HUES48 (cell line): Measurements from ENCODE around the gene SPACA7.

Experiments used
- H3K27ac ChIP-seq: one replicate; pipeline ENCODE4 v1.7.0; 2013; ENCODE audit warnings: low read depth, low read length, inconsistent platforms
- H3K27me3 ChIP-seq: 2 replicates; pipeline ENCODE4 v1.6.1; 2013; ENCODE audit warnings: mild to moderate bottlenecking, low read length; ENCODE audit not compliant: control insufficient read depth, insufficient read depth
- H3K36me3 ChIP-seq: 2 replicates; pipeline ENCODE4 v1.6.1; 2013; ENCODE audit warnings: low read length; ENCODE audit not compliant: control insufficient read depth, insufficient read depth
- H3K4me1 ChIP-seq: 2 replicates; pipeline ENCODE4 v1.6.1; 2013; ENCODE audit warnings: mild to moderate bottlenecking, low read length; ENCODE audit not compliant: control insufficient read depth, insufficient read depth
- H3K4me3 ChIP-seq: 2 replicates; pipeline ENCODE4 v1.5.1; 2013; ENCODE audit warnings: mild to moderate bottlenecking, low read depth, low read length
- H3K9ac ChIP-seq: 2 replicates; pipeline ENCODE4 v1.6.1; 2013; ENCODE audit warnings: mild to moderate bottlenecking, low read depth, low read length, moderate library complexity
- H3K9me3 ChIP-seq: 2 replicates; pipeline ENCODE4 v1.6.1; 2013; ENCODE audit warnings: low read length; ENCODE audit not compliant: control insufficient read depth, insufficient read depth

SPACA7 gene

DNA sequence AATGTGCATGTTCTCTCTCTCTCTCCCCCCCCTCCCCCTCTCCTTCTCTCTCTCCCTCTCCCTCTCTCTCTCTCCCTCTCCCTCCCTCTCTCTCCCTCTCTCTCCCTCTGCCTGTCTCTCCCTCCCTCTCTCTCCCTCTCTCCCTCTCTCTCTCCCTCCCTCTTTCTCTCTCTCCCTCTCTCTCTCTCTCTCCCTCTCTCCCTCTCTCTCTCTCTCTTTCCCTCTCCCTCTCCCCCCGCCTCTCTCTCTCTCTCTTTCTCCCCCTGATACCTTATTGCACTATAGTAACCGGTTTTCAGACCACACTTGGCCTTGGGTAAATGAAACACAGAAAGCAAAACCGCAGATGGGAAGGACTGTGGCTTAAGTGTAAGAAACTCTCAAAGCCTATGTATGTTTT lies 34.7 kb upstream of the SPACA7 start:
- H3K36me3 ChIP-seq = no peaks in the 10 kb centered on the region
- no peak overlapping the region for H3K27ac ChIP-seq
- H3K4me3 ChIP-seq = no peak overlapping the region
- H3K9me3 ChIP-seq = no peaks in the 10 kb centered on the region
- H3K4me1 ChIP-seq = peaks cover 14% of the 10 kb centered on the region
- H3K9ac ChIP-seq = no peak overlapping the region
- peaks cover 13% of the 10 kb centered on the region for H3K27me3 ChIP-seq

- peaks cover 13% of the 10 kb centered on the region for H3K27me3 ChIP-seq
- H3K9me3 ChIP-seq = no peaks in the 10 kb centered on the region
- H3K27ac ChIP-seq = no peak overlapping the region
- H3K9ac ChIP-seq = no peak overlapping the region
- no peaks in the 10 kb centered on the region for H3K36me3 ChIP-seq
- no peak overlapping the region for H3K4me3 ChIP-seq
- H3K4me1 ChIP-seq = peaks cover 21% of the 10 kb centered on the region
Observed at GRCh38 chr13:112341976-112342735, 34.0 kb upstream of the SPACA7 start.

- H3K27me3 ChIP-seq = peaks cover 13% of the 10 kb centered on the region
- H3K4me3 ChIP-seq = no peak overlapping the region
Observed at GRCh38 chr13:112342841-112343361, 33.3 kb upstream of the SPACA7 start.

DNA sequence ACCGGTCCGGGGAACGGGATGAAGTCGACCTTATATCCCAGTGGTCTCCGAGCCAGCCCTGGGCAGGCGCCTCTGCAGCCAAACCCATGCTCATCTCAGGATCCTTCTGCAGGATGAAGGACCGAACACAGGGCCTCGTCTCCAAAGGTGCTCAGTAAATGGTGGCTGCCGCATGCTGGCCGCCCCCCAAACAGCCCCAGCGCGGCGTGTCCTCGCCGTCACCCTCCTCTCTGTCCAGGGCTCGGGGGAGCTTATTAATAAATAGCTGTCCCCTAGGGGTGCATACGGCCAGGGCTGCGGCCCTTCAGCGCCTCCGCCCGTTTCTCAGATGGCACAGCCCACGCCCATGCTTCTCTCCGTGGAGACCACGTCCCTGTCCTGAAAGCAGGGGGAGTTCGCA lies 32.6 kb upstream of the SPACA7 start:
- Histone ChIP-seq H3K9me3 (no peaks in the 10 kb centered on the region), H3K36me3 (no peaks in the 10 kb centered on the region), H3K4me1 (peaks cover 35% of the 10 kb centered on the region), H3K27me3 (peaks cover 13% of the 10 kb centered on the region), H3K9ac (no peak overlapping the region), H3K27ac (no peak overlapping the region), H3K4me3 (no peak overlapping the region)

More at GRCh38 chr13:112342841-112343361, 33.3 kb upstream of the SPACA7 start:
- Histone ChIP-seq H3K27ac (no peak overlapping the region), H3K9ac (no peak overlapping the region), H3K9me3 (no peaks in the 10 kb centered on the region), H3K36me3 (no peaks in the 10 kb centered on the region), H3K4me1 (peaks cover 28% of the 10 kb centered on the region)

DNA sequence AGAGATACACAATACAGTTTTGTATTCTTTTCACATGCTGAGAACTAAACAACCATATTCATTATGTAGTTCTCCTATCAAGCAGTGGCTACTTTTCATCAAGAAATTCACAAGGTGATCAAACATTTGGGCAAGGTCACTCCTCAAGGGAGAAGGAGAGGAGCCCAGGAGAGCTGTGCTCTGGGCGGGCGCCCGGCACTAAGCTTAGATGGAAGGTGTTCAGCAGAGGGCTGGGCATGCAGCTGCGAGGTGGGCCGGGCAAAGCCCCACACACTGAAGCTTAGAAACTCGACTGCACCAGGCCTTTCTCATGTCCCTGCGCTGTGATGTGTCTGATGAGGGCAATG lies 30.4 kb upstream of the SPACA7 start:
- H3K9me3 ChIP-seq = no peaks in the 10 kb centered on the region
- no peak overlapping the region for H3K9ac ChIP-seq
- no peak overlapping the region for H3K27ac ChIP-seq
- no peak overlapping the region for H3K4me3 ChIP-seq
- peaks cover 39% of the 10 kb centered on the region for H3K4me1 ChIP-seq
- H3K36me3 ChIP-seq = no peaks in the 10 kb centered on the region
- peaks cover 13% of the 10 kb centered on the region for H3K27me3 ChIP-seq

DNA sequence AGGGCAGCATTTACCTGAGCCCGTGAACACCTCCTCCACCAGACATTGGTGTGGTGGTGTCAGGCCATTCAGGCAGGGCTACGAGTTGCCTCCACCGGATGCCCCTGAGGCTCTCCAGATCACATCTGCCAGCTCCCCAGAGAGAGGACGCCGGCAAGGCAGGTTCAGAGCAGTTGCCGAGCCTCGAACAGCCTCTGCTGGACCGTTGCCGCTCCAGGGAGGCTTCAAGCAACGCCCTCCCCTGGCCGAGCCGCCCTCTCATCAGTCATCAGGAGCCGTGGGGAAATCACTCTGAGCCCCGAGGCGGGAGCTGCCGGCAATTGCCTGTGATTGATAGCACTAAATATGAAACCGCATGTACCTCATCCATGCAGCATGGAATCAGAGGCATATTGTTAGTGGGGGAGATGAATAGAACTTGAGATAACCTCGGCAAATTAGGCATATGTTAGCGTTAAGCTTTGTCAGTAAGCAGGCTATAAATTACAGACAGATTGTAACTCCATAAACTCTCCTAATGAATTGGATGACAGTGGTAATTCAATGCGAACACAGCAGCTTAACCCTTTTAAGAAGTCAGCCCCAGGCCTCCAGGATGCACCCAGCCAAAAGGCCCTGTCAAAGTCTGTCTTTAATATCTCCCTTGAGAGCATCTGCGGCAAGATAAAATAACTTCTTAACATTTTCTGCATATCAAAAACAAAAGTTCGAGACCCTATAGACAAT lies 29.8 kb upstream of the SPACA7 start:
- H3K36me3 ChIP-seq = no peaks in the 10 kb centered on the region

GRCh38 chr13:112346899-112347229 lies 29.3 kb upstream of the SPACA7 start:
- H3K27me3 ChIP-seq = peaks cover 13% of the 10 kb centered on the region
- no peaks in the 10 kb centered on the region for H3K9me3 ChIP-seq
- no peak overlapping the region for H3K9ac ChIP-seq
- peak overlapping the region; percentile 67 for H3K27ac ChIP-seq
- H3K4me1 ChIP-seq = peaks cover 47% of the 10 kb centered on the region
- H3K4me3 ChIP-seq = peak overlapping the region; percentile 39; the same call in 1 of the 2 replicates
- H3K36me3 ChIP-seq = no peaks in the 10 kb centered on the region

More for the DNA sequence above, 29.8 kb upstream of the SPACA7 start:
- no peaks in the 10 kb centered on the region for H3K9me3 ChIP-seq
- no peak overlapping the region for H3K9ac ChIP-seq
- peak overlapping the region; percentile 67 for H3K27ac ChIP-seq
- H3K4me3 ChIP-seq = 0 out of 2 replicates have a peak overlapping the region, but pooled peaks have one; percentile 11
- H3K27me3 ChIP-seq = peaks cover 13% of the 10 kb centered on the region
- H3K4me1 ChIP-seq = peaks cover 44% of the 10 kb centered on the region

DNA sequence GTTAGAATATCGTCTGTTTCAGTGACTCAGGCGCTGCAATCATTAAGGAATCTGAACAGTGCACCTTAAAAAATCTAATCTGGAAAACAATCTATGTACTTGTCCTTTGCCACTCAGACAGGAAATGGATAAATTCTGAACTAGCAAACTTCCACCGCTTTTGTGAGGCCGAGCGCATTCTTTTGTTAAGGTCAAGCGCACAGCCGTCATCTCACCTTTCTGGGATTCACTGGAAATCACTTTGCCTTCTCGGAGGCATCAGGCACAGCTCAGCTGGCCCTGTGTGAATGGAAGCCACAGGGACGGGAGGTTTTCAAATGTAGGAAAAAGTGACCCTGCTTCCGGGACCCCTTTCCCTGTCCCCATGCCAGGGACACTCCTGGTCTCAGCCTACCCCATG lies 28.2 kb upstream of the SPACA7 start:
- no peak overlapping the region for H3K4me3 ChIP-seq
- no peaks in the 10 kb centered on the region for H3K36me3 ChIP-seq
- peaks cover 13% of the 10 kb centered on the region for H3K27me3 ChIP-seq
- peaks cover 57% of the 10 kb centered on the region for H3K4me1 ChIP-seq
- H3K9me3 ChIP-seq = no peaks in the 10 kb centered on the region
- no peak overlapping the region for H3K9ac ChIP-seq
- peak overlapping the region; percentile 4 for H3K27ac ChIP-seq

DNA sequence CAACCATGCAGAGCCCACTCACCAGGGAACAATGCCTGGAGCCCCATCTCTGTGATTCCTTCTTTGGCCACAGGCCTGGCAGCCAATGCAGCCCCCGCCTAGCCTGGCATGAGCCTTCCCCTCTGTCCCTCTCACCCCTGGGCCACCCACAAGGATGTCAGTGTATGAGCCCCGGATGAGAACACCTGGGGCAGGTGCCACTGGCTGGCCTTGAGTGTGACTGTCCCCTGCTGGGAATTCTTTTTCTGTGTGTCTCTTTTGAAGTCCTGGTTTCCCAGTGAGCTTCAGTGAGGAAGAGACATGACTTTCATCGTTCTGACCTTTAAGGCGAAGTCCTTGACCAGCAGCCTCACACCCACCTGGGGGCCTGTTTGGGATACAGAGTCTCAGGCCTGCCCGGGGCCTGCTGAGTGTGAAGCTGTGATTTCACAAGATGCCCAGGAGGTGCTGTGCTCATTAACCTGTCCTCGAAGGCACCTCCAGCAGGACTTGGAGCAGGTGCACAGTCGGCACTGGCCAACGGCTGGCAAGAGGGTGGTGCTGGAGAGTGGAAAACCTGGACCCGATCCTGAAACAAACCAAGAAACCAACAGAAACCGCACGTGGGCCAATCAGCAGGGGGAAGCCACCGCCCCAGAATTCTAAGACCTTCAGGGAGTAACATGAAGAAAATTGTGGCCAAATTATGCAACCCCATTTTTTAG lies 27.4 kb upstream of the SPACA7 start:
- no peaks in the 10 kb centered on the region for H3K9me3 ChIP-seq
- peaks cover 13% of the 10 kb centered on the region for H3K27me3 ChIP-seq
- no peak overlapping the region for H3K9ac ChIP-seq
- H3K4me1 ChIP-seq = peaks cover 64% of the 10 kb centered on the region
- H3K27ac ChIP-seq = no peak overlapping the region
- H3K4me3 ChIP-seq = no peak overlapping the region
- H3K36me3 ChIP-seq = no peaks in the 10 kb centered on the region

DNA sequence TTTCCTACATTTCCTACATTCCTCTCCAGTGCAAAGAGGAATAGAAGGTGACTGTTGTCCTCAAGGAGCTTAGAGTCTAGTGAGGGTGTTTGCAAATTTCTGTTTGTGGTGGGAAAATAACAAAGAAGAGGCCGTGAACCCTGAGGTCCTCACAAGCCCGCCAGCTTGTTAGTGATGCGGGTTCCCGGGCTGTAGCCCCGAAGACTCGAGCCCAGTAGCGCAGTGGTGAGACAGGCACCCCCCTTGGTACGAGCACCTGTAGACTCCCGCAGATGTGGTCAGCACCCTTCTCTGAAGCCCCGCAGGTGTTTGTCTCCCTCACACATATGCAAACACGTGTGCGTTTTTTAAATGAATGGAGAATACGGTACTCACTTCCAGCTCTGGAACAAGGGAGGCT lies 26.5 kb upstream of the SPACA7 start:
- H3K9me3 ChIP-seq = no peaks in the 10 kb centered on the region
- H3K27ac ChIP-seq = no peak overlapping the region
- H3K4me3 ChIP-seq = no peak overlapping the region
- peaks cover 64% of the 10 kb centered on the region for H3K4me1 ChIP-seq
- H3K9ac ChIP-seq = no peak overlapping the region
- H3K27me3 ChIP-seq = peaks cover 13% of the 10 kb centered on the region
- H3K36me3 ChIP-seq = no peaks in the 10 kb centered on the region

DNA sequence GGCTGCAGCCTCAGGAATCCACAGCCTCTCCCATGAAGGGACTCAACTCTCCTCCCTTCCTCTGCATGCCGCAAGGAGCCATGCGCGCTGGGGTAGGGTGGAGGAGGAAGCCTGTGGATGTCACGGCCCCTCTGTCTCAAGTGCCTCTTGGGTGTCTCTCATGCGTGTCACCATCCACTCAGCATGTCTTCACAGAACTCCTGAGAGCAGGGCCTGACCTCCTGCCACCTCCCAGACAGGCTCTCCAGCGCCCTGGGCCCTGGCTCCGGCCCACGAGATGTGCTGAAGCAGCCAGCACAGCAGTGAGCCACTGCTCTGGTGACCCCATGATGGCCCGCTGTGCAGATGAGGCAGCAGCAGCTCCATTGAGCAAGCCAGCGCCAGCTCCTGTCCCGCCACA lies 25.9 kb upstream of the SPACA7 start:
- Histone ChIP-seq H3K27me3 (peaks cover 11% of the 10 kb centered on the region), H3K4me3 (no peak overlapping the region), H3K9ac (no peak overlapping the region), H3K4me1 (peaks cover 62% of the 10 kb centered on the region), H3K9me3 (no peaks in the 10 kb centered on the region), H3K36me3 (no peaks in the 10 kb centered on the region), H3K27ac (no peak overlapping the region)
